ENCODE measurements around the gene NOSTRIN. TPM values are rescaled to one million over a fixed set of nuclear protein-coding genes. Genes with fewer than 3 reads are reported as not detected.

NOSTRIN gene
- total RNA-seq, 2 donors from 2014 or later: 14.9 to 56.1 TPM

DNA sequence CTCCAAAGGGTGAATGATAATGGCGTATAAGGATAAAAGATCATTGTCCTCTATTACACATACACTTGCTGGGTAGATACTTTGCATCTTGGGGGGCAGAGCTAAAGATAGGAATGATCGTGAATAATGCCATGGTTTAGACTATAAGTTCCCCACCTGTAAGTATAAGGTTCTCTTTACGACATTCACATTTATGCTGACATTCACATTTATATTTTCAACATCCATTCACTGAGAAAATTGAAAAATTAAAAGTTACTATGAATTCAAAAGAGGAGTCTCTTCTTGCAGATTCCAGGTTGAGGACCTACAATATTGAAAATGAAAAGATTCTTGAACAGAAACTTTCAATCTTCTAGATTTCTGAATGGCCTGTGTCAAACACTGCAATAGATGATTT lies 89.9 kb downstream of the NOSTRIN start:
- intact Hi-C loops (cut with DNase I): no loop called here
- no peak for DNase-seq (ENCODE audit: low spot score)
- Histone ChIP-seq H3K4me1 (replicated peaks) (no peaks in the 10 kb centered on the region), H3K4me3 (no peak overlapping the region), H3K9me3 (no peaks in the 10 kb centered on the region), H3K36me3 (no peaks in the 10 kb centered on the region), H3K27me3 (replicated peaks; ENCODE audit: insufficient read depth) (no peaks in the 10 kb centered on the region), H3K27ac (no peak overlapping the region)
- 62% methylated on average over 3 of the region's 3 CpGs for WGBS
- TF ChIP-seq, protein P1, sequence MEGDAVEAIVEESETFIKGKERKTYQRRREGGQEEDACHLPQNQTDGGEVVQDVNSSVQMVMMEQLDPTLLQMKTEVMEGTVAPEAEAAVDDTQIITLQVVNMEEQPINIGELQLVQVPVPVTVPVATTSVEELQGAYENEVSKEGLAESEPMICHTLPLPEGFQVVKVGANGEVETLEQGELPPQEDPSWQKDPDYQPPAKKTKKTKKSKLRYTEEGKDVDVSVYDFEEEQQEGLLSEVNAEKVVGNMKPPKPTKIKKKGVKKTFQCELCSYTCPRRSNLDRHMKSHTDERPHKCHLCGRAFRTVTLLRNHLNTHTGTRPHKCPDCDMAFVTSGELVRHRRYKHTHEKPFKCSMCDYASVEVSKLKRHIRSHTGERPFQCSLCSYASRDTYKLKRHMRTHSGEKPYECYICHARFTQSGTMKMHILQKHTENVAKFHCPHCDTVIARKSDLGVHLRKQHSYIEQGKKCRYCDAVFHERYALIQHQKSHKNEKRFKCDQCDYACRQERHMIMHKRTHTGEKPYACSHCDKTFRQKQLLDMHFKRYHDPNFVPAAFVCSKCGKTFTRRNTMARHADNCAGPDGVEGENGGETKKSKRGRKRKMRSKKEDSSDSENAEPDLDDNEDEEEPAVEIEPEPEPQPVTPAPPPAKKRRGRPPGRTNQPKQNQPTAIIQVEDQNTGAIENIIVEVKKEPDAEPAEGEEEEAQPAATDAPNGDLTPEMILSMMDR (IDR thresholded peaks at IDR 0.05): no peak
- no peak for TF ChIP-seq POLR2AphosphoS5 (IDR thresholded peaks at IDR 0.05)
- TF ChIP-seq POLR2A (IDR thresholded peaks at IDR 0.05): no peak

DNA sequence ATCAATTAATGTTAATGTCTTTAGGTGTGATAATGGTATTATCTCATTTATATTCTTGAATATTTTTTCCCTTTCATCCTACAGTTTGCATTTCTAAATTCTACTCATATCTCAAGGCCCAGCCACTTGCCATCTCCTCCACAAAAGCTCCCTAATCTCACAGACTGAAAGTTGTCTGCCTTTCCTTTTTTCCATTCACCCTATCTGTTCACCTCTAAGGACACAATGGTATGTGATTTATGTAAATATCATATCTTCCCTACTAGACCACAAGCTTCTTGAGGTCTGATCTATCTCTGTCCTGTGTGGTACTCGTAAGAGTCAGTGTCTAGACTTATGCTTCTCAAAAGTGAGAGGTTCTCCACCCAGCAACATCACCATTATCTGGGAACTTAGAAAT lies 91.7 kb downstream of the NOSTRIN start:
- Histone ChIP-seq H3K9me3 (no peaks in the 10 kb centered on the region), H3K27ac (no peak overlapping the region), H3K4me3 (no peak overlapping the region), H3K36me3 (no peaks in the 10 kb centered on the region), H3K27me3 (replicated peaks; ENCODE audit: insufficient read depth) (no peaks in the 10 kb centered on the region), H3K4me1 (replicated peaks) (no peaks in the 10 kb centered on the region)
- 90% methylated on average over 1 of the region's 1 CpG for WGBS
- intact Hi-C loops (cut with DNase I): no loop called here
- TF ChIP-seq POLR2A (IDR thresholded peaks at IDR 0.05) (no peak), POLR2AphosphoS5 (IDR thresholded peaks at IDR 0.05) (no peak)
- TF ChIP-seq, protein P1 (IDR thresholded peaks at IDR 0.05): no peak
- DNase-seq (ENCODE audit: low spot score): no peak

DNA sequence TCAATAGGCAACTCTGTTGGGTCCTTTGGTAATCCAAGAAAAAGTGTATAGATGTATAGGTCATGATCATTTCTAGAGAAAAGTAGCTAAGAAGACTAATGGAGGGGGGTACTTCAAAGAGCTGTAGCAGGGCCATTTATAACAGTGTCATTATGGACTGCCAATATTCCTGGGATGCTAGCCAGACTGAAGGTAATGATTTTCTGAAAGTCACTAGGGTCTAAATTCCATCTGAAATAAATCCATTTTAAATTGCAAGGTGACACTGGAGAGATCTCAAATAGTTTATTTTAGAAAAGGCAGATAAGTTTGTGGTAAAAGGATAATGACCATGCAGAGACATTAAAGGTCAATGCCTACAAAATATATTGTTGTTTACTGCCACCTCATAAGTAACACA lies 92.3 kb downstream of the NOSTRIN start:
- Histone ChIP-seq H3K4me1 (replicated peaks) (no peaks in the 10 kb centered on the region), H3K9me3 (no peaks in the 10 kb centered on the region), H3K27me3 (replicated peaks; ENCODE audit: insufficient read depth) (no peaks in the 10 kb centered on the region), H3K27ac (no peak overlapping the region), H3K4me3 (no peak overlapping the region), H3K36me3 (no peaks in the 10 kb centered on the region)
- intact Hi-C loops (cut with DNase I): no loop called here
- no peak for DNase-seq (ENCODE audit: low spot score)
- TF ChIP-seq, protein P1 (IDR thresholded peaks at IDR 0.05): no peak
- no peak for TF ChIP-seq POLR2AphosphoS5 (IDR thresholded peaks at IDR 0.05)
- no peak for TF ChIP-seq POLR2A (IDR thresholded peaks at IDR 0.05)

DNA sequence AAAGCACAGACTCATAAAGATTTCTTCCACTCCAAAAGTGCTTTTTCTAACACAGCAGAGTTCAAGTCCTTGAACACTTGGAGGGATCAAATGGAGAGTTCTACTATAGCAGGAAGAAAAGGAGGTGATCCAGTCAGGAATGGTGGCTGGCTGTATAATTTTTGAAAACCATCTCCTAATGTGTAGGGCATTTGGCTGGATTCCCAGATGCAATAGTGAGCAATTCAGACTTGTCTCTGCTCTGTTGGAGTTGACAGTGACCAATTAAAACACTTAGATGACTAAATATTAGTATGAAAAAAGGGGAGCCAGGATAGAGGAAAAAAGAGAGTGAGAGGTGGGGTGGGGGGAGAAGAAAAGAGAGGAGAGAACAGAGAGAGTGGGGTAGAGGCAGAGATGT lies 93.3 kb downstream of the NOSTRIN start:
- Histone ChIP-seq H3K36me3 (no peaks in the 10 kb centered on the region), H3K4me3 (no peak overlapping the region), H3K27ac (no peak overlapping the region), H3K4me1 (replicated peaks) (no peaks in the 10 kb centered on the region), H3K27me3 (replicated peaks; ENCODE audit: insufficient read depth) (no peaks in the 10 kb centered on the region), H3K9me3 (no peaks in the 10 kb centered on the region)
- TF ChIP-seq POLR2AphosphoS5 (IDR thresholded peaks at IDR 0.05) (no peak), POLR2A (IDR thresholded peaks at IDR 0.05) (no peak)
- TF ChIP-seq, protein P1 (IDR thresholded peaks at IDR 0.05): no peak
- intact Hi-C loops (cut with DNase I): no loop called here
- no peak for DNase-seq (ENCODE audit: low spot score)

DNA sequence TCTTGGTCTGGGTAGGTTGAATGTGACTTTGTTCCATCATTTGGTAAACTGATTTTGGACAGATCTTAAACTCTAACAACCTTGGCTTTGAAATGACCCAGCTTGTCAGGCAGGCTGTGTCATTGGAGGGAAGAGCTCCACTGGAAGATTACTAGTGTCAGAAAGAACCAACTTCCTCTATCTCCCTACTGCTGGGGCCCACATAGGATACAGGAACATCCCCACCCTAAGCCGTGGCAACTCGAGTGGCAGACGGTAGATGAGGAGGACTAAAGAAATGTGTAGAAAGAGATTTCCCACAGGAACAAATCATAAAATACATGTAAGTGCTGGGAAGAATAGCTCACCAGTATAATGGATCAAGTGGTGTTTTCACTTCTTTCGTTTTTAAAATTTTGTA lies 94.3 kb downstream of the NOSTRIN start:
- 71% methylated on average over 4 of the region's 4 CpGs for WGBS
- intact Hi-C loops (cut with DNase I): no loop called here
- no peaks in the 10 kb centered on the region for H3K9me3 ChIP-seq
- no peaks in the 10 kb centered on the region for H3K27me3 ChIP-seq (replicated peaks; ENCODE audit: insufficient read depth)
- H3K36me3 ChIP-seq: no peaks in the 10 kb centered on the region
- H3K27ac ChIP-seq: no peak overlapping the region
- no peaks in the 10 kb centered on the region for H3K4me1 ChIP-seq (replicated peaks)
- TF ChIP-seq, protein P1 (IDR thresholded peaks at IDR 0.05): no peak
- no peak for TF ChIP-seq POLR2AphosphoS5 (IDR thresholded peaks at IDR 0.05)
- no peak for TF ChIP-seq POLR2A (IDR thresholded peaks at IDR 0.05)
- no peak for DNase-seq (ENCODE audit: low spot score)
- no peak overlapping the region for H3K4me3 ChIP-seq

Measured in prostate gland (tissue), 2 donors.